ENCODE results near the gene REPIN1. TPM values are rescaled to one million over a fixed set of nuclear protein-coding genes. Genes with fewer than 3 reads are reported as not detected.

The REPIN1 gene
- total and polyA plus RNA-seq, 2 donors from 2014 or later, result 53.7 to 95.8 TPM

DNA sequence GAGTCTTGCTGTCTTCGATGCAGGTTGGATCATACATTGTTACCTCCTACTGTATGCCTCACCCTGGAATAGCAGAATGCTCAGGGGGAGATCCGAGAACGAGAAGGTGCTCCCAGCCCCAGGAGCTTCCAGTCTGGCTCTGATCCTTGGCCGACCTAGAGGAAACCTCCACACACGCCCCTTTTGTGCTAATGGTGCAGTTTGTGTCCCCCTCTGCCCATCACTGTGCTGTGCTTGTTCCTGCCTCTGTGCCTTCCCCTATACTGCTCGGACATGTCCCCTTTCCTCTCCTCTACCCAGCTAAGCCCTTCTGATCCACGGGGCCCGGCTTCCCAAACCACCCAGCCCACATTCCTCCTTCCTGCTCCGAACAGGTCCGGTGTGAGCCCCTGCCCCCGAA, 43.0 kb downstream of the REPIN1 start:
- Histone ChIP-seq H3K36me3 (ENCODE audit: control insufficient read depth in 2 of 3, insufficient read depth in 3 of 3, low read length in 3 of 3) (no peaks in the 10 kb centered on the region), H3K27ac (ENCODE audit: low read depth in 2 of 2, low read length in 2 of 2) (no peak overlapping the region), H3K9ac (ENCODE audit: low read length in 3 of 3) (peak overlapping the region in 1 of 3 donors; percentile 51), H3K27me3 (ENCODE audit: control insufficient read depth, insufficient read depth, low read length) (no peaks in the 10 kb centered on the region), H3K9me3 (ENCODE audit: control insufficient read depth in 2 of 3, insufficient read depth in 1 of 3, low read length in 3 of 3) (no peaks in the 10 kb centered on the region), H3K4me1 (ENCODE audit: control insufficient read depth in 2 of 3, insufficient read depth in 2 of 3, low read depth in 1 of 3, low read length in 3 of 3) (peaks cover under 1 to 29% (median 19%) of the 10 kb centered on the region in 3 donors), H3K4me3 (ENCODE audit: low read length in 3 of 3) (no peak overlapping the region)
- FAIRE-seq (no peak), DNase-seq (no peak)
- intact Hi-C loops (cut with DNase I), result no loop called here
- TF ChIP-seq, protein P1, sequence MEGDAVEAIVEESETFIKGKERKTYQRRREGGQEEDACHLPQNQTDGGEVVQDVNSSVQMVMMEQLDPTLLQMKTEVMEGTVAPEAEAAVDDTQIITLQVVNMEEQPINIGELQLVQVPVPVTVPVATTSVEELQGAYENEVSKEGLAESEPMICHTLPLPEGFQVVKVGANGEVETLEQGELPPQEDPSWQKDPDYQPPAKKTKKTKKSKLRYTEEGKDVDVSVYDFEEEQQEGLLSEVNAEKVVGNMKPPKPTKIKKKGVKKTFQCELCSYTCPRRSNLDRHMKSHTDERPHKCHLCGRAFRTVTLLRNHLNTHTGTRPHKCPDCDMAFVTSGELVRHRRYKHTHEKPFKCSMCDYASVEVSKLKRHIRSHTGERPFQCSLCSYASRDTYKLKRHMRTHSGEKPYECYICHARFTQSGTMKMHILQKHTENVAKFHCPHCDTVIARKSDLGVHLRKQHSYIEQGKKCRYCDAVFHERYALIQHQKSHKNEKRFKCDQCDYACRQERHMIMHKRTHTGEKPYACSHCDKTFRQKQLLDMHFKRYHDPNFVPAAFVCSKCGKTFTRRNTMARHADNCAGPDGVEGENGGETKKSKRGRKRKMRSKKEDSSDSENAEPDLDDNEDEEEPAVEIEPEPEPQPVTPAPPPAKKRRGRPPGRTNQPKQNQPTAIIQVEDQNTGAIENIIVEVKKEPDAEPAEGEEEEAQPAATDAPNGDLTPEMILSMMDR (IDR thresholded peaks at IDR 0.05; ENCODE audit: borderline replicate concordance, extremely low read depth, insufficient read depth), result no peak

DNA sequence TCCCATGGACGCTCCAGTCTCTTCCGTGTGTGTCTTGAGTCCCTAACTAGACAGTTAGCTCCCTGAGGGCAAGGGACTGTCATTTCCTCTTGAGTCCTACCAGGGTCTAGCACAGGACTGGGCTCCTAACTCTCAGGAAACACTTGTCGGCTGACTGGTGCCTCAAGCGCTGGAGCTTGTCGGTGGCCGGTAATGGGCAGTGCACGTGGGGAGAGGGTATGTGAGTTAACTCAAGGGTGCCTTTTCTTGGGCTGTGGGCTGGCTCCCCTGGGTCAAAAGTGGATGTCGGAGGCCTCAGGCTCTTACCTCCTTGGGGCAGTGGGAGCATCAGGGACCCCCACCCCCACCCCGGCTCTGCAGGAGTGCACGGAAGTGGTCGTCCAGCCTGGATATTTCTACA, 43.4 kb downstream of the REPIN1 start:
- FAIRE-seq, result no peak
- peak overlapping the region in 1 of 3 donors; percentile 51 for H3K9ac ChIP-seq (ENCODE audit: low read length in 3 of 3)
- intact Hi-C loops (cut with DNase I), result no loop called here
- H3K27ac ChIP-seq (ENCODE audit: low read depth in 2 of 2, low read length in 2 of 2), result no peak overlapping the region
- DNase-seq, result no peak
- peaks cover 0 to 26% (median 16%) of the 10 kb centered on the region in 3 donors for H3K4me1 ChIP-seq (ENCODE audit: control insufficient read depth in 2 of 3, insufficient read depth in 2 of 3, low read depth in 1 of 3, low read length in 3 of 3)
- TF ChIP-seq, protein P1 (IDR thresholded peaks at IDR 0.05; ENCODE audit: borderline replicate concordance, extremely low read depth, insufficient read depth), result no peak
- H3K4me3 ChIP-seq (ENCODE audit: low read length in 3 of 3), result no peak overlapping the region
- no peaks in the 10 kb centered on the region for H3K36me3 ChIP-seq (ENCODE audit: control insufficient read depth in 2 of 3, insufficient read depth in 3 of 3, low read length in 3 of 3)
- H3K27me3 ChIP-seq (ENCODE audit: control insufficient read depth, insufficient read depth, low read length), result no peaks in the 10 kb centered on the region
- no peaks in the 10 kb centered on the region for H3K9me3 ChIP-seq (ENCODE audit: control insufficient read depth in 2 of 3, insufficient read depth in 1 of 3, low read length in 3 of 3)

DNA sequence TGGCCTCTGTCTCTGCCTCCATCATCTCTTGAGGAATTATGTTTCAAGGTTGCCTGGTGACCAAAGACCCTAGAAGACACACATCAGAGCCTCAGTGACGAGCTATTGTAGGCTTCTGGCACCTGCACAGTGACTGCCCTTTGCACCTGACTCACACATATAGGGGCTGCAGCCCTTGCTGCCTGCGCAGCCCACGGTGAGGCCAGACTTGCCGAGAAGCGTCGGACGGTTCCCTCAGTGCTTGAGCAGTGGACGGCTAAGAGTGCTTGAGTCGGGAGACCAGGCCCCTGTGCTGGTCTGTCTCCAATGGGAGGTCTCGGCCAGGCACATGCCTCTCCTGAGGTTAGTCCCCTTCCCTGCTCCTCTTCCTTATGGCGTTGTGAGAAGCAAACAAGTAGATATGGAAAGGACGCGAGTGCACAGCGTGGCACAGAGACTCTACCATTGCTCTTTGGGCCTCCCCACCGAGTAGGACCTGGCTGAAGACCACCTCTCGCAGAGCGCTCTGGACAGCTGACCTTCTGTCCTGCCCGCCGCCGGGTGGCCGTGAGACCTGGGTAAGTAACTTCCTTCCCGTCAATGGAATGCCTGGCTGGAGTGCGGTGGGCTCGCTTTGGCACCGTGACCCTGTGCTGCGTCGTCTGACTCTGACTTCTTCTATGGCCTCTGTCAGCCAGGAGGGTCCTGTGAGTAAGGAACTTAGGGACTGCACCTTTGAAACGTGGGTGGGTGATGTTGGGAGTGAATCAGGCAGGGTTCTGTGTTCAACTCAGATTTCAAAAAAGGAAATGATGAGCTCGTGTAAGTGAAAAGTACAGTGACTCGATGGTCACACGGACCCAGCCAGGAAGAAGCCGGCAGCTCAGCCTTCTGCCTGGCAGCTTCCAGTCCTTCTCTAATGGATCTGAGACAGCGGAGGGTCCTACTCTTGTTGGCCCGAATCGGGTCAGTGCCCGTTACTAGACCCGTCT, 44.2 kb downstream of the REPIN1 start:
- TF ChIP-seq, protein P1 (IDR thresholded peaks at IDR 0.05; ENCODE audit: borderline replicate concordance, extremely low read depth, insufficient read depth), result no peak
- FAIRE-seq (no peak), DNase-seq (peak in 1 of 5 donors; percentile 71)
- Histone ChIP-seq H3K27ac (ENCODE audit: low read depth in 2 of 2, low read length in 2 of 2) (no peak overlapping the region), H3K4me3 (ENCODE audit: low read length in 3 of 3) (no peak overlapping the region), H3K27me3 (ENCODE audit: control insufficient read depth, insufficient read depth, low read length) (no peaks in the 10 kb centered on the region), H3K36me3 (ENCODE audit: control insufficient read depth in 2 of 3, insufficient read depth in 3 of 3, low read length in 3 of 3) (no peaks in the 10 kb centered on the region), H3K9me3 (ENCODE audit: control insufficient read depth in 2 of 3, insufficient read depth in 1 of 3, low read length in 3 of 3) (no peaks in the 10 kb centered on the region), H3K9ac (ENCODE audit: low read length in 3 of 3) (no peak overlapping the region), H3K4me1 (ENCODE audit: control insufficient read depth in 2 of 3, insufficient read depth in 2 of 3, low read depth in 1 of 3, low read length in 3 of 3) (peaks cover 0 to 23% (median 13%) of the 10 kb centered on the region in 3 donors)
- intact Hi-C loops (cut with DNase I), result no loop called here
